Germinal center (tissue), 1 donor: Measurements from ENCODE around the gene LONP2.
A peak's percentile ranks its signal among the peaks of the same experiment; 100 is the strongest.
"Not testable (repeated sequence)": the region's sequence is repeated elsewhere in the genome, so short reads cannot be mapped to it uniquely, and the experiment has no call there.

Source experiments
- DNase-seq: peaks from one replicate; pipeline ENCODE4 v3.0.0; 2012; ENCODE audit warnings: mixed read lengths, low spot score

LONP2 gene

DNA sequence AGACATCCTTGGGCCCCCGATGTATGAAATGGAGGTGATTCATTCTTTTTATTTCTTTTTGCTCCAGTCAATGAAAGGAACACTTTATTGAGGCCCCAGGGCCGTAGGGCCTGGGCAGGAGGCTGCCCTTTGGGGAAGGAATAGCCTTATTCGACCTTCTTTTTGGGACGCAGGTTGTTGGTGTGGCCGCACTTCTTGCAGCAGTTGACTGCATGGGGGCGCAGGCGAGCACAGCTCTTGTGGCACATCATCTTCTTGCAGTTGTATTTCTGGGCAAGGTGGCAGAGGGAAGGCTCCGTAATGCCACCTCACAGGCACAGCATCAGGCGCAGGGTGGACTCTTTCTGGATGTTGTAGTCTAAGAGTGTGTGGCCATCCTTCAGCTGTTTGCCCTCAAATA lies 90.2 kb downstream of the LONP2 start:
- DNase-seq: no peak

- no peak for DNase-seq
Measured at GRCh38 chr16:48335961-48336360, 91.9 kb downstream of the LONP2 start.

GRCh38 chr16:48340054-48340453 lies 96.0 kb downstream of the LONP2 start:
- no peak for DNase-seq

DNA sequence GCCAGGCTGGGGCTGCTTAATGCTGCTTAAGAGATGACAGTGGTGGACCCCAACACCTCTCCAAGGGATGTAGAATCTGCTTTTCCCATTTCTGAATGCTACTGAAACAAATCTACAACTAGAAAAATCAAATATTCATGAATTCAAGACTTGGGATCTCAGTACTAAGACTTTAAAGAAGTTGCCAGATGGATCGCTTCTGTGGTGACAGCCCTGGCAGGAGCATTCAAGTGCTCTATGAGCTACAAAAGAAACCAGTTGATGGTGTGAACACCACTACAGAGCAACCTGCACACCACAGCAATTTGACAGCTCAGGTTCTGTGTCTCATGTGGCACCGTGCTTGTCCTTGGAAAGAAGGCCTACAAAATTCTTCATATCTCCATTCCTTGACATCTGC lies 98.5 kb downstream of the LONP2 start:
- DNase-seq: no peak

DNA sequence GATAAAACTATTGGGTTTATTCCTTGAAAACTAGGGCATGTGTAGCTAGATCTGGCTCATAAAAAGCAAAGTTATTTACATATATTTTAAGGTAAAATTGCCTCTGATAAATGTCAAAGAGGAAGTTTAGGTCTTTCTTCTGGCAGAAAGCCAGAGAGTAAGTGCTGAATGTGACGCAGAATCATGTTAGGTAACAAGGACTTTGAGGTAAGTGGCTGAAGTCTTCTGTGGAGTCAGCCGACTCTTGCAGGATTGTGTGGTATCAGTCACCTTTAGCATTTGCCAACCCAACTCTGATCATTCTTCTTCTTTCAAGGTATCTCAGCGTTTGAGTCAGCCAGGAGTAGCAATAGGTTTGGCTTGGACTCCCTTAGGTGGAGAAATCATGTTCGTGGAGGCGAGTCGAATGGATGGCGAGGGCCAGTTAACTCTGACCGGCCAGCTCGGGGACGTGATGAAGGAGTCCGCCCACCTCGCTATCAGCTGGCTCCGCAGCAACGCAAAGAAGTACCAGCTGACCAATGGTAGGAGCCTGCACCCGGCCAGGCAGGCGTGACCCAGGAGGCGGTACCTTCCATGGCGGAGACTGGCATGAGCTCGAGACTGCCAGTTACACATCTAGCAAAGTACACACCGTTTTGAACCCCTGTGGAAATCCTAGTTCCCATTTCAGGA lies 103.2 kb downstream of the LONP2 start:
- no peak for DNase-seq

DNA sequence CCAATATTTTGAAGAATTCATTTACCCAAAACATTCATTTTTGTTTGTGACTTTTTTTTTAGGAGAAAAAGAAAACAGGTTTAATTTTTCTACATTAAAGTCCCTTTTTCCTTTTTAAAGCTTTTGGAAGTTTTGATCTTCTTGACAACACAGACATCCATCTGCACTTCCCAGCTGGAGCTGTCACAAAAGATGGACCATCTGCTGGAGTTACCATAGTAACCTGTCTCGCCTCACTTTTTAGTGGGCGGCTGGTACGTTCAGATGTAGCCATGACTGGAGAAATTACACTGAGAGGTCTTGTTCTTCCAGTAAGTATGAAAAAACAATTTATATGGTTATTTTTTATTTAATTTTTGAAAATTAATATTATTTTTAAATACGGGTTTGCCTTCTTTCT lies 103.9 kb downstream of the LONP2 start:
- DNase-seq: no peak

- DNase-seq: no peak
Measured at GRCh38 chr16:48350736-48351135, 106.6 kb downstream of the LONP2 start.

DNA sequence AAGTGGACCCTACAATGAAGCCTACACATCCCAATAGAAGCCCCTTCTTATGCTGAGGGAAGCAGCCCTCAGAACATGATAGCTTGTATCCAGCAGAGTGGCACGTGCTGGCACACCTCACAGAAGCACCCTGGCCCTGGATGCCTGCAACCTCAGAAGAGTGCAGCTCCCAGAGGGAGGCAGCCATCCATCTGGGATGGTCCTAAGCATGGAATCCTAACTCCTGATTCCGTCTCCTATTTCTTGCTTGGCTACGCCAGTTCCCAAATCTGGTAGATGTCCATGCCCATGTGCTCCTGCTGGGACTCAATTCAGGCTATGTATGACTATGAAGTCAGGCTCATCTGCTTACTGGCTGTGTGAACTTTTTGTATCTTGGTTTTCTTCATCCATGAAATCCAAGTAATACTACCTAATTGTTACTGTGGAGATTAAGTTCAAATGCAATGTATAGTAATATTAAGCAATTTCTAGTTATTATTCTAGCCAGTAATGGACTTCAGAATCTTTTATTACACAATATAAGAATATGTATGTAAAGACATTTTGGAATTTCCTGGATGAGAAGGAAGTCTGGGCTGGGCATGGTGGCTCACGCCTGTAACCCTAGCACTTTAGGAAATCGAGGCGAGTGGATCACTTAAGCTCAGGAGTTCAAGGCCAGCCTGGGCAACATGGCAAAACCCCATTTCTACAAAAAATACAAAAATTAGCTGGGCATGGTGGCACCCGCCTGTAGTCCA lies 108.7 kb downstream of the LONP2 start:
- DNase-seq: no peak

- DNase-seq: peak; percentile 85
Measured at GRCh38 chr16:48353565-48354163, 109.6 kb downstream of the LONP2 start.

- DNase-seq: not testable (repeated sequence)
Measured at GRCh38 chr16:48354385-48354784, 110.3 kb downstream of the LONP2 start.

DNA sequence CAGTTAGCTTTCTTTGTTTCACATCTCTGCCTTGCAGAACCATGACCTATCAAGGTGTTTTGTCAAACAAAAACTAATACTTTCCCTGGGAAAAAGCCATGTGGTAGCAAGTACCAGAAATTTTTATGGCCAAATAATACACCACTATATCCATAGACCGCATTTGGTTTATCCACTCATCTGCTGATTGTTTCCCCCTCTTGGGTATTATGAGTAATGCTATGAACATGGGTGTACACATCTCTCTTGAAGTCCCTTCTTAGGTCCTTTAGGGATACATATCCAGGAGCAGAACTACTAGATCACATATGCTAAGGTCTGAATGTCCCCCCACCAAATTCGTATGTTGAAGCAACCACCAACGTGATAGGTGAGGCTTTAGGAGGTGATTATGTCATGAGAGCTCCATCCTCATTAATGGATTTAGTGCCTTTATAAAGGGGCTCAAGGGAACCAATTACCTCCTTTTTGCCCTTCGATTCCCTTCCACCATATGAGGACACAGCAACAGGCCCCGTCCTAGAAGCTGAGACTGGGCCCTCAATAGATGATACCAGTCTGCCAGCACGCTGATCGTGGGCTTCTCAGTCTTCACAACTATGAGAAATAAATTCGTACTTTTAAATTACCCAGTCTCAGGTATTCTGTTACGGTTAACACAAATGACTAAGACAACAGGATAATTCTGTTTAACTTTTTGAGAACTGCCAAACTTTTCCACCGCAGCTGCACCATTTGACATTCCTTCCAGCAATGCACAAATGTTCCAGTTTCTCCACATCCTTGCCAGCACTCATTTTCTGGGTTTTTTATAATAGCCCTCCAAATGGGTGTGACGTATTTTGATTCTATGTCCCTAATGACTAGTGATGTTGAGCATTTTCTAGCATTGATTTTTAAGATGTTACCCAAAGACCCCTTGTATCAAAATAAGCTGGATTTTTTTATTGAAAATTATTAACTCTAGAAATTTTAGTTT lies 111.1 kb downstream of the LONP2 start:
- no peak for DNase-seq

- DNase-seq: no peak
Measured at GRCh38 chr16:48356633-48357376, 112.7 kb downstream of the LONP2 start.

GRCh38 chr16:48358419-48358818 lies 114.3 kb downstream of the LONP2 start:
- no peak for DNase-seq

GRCh38 chr16:48359983-48360382 lies 115.9 kb downstream of the LONP2 start:
- no peak for DNase-seq

DNA sequence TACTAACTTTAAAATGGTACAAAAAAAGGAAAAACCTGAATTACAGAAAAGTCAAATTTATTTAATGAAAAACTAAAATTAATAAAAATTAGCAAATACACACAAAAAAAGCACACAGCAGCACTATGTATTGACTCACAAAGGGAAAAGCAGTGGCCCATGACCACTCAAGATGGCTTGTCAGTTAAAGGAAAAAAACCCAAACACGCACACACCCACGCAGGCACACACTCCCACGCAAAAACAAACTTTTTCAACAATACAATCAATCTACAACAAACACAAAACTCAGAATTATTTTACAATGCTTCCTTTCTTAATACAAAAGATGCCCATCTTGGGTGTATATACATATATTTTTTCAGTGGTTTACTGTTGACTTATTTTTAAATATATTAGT lies 116.9 kb downstream of the LONP2 start:
- DNase-seq: no peak

DNA sequence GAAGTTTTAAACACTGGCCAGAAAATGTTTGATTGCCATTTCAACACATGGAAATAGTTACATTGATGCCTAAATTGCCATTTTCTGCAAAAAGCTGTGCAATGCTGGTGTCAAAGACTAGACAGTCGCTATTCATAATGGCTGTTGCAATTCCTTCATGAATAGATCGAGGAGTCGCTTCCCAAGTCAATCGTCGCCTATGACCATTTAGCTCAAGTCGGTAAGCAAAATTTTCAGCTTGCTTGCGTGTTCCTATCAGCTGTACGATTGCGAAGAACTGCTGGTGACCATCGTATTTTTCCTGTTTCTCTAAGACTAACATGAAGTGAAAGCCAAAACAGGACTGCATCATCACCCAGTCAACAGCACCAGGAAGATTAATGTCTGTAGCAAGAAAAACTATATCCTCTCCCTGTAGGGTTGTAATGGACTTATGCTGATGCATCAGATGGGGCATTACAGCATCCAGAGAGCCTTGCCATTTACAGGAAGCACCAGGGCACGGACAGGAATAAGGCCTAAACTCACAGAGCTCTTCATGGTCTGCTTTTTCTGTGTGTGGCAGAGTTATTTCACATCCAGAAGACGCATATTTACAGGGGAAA lies 117.5 kb downstream of the LONP2 start:
- DNase-seq: no peak

- DNase-seq: no peak
Measured at GRCh38 chr16:48365025-48365600, 121.0 kb downstream of the LONP2 start.

DNA sequence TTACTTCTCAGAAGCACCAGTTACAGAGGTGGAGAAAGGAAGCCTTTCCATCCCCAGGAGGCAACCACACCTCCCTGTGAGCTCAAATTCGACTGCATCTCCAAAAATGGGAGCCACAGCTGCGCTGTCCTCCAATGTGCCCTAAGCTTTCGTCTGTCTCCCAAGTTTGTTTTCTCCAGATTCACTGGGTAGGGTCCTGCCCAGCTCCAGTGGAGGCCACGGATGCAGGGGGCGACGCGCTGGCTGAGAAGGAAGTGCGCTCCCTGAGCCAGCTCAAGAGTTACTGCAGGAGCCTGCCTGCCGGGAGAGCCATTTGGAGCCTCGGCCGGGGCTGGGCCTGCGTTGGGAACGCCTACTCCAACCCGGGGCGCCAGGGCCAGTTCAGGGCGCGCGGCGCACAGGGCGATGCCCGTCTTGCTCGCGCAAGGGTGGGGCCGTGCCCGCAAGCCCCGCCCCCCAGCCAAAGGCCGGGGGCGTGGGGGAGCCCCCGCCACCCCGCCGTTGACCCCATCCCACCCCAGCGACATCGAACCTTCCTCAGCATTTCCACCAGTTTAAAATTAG lies 121.6 kb downstream of the LONP2 start:
- peak; percentile 79 for DNase-seq

DNA sequence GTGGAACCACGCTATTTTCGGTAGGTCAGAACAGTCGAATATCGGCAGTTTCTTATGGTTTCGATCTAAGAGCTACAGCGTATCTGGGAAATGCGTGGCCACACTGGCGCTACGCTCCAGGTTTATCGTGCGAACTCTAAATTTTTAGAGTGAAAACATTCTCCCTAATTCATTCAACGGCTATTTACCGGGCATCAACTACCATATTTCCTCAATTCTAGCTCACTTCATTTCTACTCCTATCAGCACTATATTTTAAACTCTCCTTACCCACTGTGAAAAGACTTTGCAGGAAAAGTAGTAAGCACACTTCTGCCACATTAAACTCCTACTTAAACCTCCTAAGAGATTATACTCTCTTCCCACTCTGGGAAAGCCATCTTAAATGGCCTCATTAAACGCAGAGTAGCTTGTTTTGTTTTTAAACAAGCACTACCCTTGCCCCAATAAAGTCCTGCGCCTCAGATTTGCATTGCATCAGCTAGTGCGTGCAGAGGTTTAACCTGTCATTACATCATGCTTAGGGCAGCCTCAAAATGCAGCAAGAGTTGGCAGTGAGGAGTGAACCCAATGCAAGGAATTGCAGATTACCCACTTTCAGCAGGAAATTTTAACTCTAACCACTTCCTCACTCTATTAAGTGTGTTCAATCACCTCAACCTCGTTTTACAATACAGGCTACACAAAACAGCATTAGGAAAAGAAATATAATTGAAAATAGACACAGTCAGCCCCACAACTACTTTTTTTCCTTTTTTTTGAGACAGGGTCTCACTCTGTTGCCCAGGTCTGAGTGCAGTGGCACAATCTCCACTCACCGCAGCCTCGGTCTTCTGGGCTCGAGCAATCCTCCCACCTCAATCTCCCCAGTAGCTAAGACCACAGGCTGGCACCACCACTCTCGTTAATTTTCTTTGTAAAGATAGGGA lies 122.3 kb downstream of the LONP2 start:
- peak; percentile 66 for DNase-seq
